Keratinocyte (primary cell): ENCODE results near the gene MARCHF10.

ENCODE experiments used
- CTCF ChIP-seq, 3 experiments: IDR thresholded peaks in 1 of 3; conservative IDR thresholded peaks in 1 of 3; optimal IDR thresholded peaks in 1 of 3; 2 replicates in 2 of 3; 3 replicates in 1 of 3; pipeline versions ENCODE3 to v1.5.1; 2011; ENCODE audit warnings: low read length in 3 of 3, mild to moderate bottlenecking in 3 of 3, moderate library complexity in 2 of 3, control low read depth in 1 of 3, inconsistent platforms in 1 of 3; ENCODE audit not compliant: insufficient read depth in 2 of 3; ENCODE audit errors: extremely low read depth in 1 of 3
- EZH2 ChIP-seq: IDR thresholded peaks from one replicate; pipeline ENCODE4 v1.6.1; 2012; ENCODE audit warnings: inconsistent platforms, mild to moderate bottlenecking, low read length, moderate library complexity

DNA sequence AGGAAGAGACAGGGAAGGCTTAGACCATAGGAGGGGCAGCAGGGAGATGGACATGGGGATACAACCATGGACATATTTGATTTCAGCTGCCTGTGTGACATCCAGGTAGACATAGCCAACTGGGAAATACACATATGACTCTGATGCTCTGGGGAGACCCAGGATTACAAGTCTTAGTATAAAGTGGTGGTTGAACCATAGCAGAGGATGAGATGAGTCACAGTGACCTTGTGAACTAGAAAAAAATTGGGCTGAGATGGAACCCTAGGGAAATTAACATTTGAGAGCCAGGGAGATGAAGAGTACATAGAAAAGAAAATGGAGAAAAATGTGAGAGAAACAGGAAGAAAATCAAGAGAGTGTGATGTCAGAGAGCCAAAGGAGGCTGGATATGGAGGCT, 10.2 kb downstream of the MARCHF10 start:
- no peak for TF ChIP-seq CTCF (optimal IDR thresholded peaks at IDR 0.05 in 1 of 3, IDR thresholded peaks at IDR 0.05 in 1 of 3, conservative IDR thresholded peaks at IDR 0.05 in 1 of 3; ENCODE audit: extremely low read depth in 1 of 3, insufficient read depth in 2 of 3, low read length in 3 of 3)
- TF ChIP-seq EZH2, result no peak
